Ectodermal cell (in vitro differentiated cells): ENCODE measurements around the gene IL4R.

ENCODE experiments used
- H3K27ac ChIP-seq: 2 replicates; pipeline ENCODE4 v1.7.0; 2013; ENCODE audit warnings: mild to moderate bottlenecking, low read depth, low read length; ENCODE audit not compliant: insufficient read depth, poor library complexity, severe bottlenecking
- H3K27me3 ChIP-seq: 2 replicates; pipeline ENCODE4 v1.7.0; 2013; ENCODE audit warnings: mild to moderate bottlenecking, low read length; ENCODE audit not compliant: insufficient read depth, control insufficient read depth, poor library complexity, severe bottlenecking
- H3K36me3 ChIP-seq: one replicate; pipeline ENCODE4 v1.7.0; 2013; ENCODE audit warnings: low read length; ENCODE audit not compliant: control insufficient read depth, insufficient read depth
- H3K4me1 ChIP-seq: one replicate; pipeline ENCODE4 v1.7.0; 2013; ENCODE audit warnings: low read length; ENCODE audit not compliant: control insufficient read depth, insufficient read depth
- H3K4me3 ChIP-seq: 2 replicates; pipeline ENCODE4 v1.7.0; 2013; ENCODE audit warnings: low read depth, low read length, control low read depth; ENCODE audit not compliant: insufficient read depth
- H3K9me3 ChIP-seq: 2 replicates; pipeline ENCODE4 v1.7.0; 2013; ENCODE audit warnings: mild to moderate bottlenecking, low read length, moderate library complexity; ENCODE audit not compliant: control insufficient read depth
- WGBS, 2 experiments: methylation state at CpG; one replicate each; pipeline ENCODE4 v1.1.7; 2013; ENCODE audit warnings: missing lambda C conversion rate in 2 of 2; 5-methylcytosine and 5-hydroxymethylcytosine counted together

Gene IL4R

GRCh38 chr16:27314986-27315332 is 1.2 kb downstream of the IL4R start:
- Histone ChIP-seq H3K9me3 (no peaks in the 10 kb centered on the region), H3K4me1 (no peaks in the 10 kb centered on the region), H3K27me3 (peaks cover 37% of the 10 kb centered on the region), H3K36me3 (no peaks in the 10 kb centered on the region), H3K27ac (no peak overlapping the region), H3K4me3 (no peak overlapping the region)
- WGBS, 2 experiments, result 66 to 79% methylated on average over 2 of the region's 2 CpGs

DNA sequence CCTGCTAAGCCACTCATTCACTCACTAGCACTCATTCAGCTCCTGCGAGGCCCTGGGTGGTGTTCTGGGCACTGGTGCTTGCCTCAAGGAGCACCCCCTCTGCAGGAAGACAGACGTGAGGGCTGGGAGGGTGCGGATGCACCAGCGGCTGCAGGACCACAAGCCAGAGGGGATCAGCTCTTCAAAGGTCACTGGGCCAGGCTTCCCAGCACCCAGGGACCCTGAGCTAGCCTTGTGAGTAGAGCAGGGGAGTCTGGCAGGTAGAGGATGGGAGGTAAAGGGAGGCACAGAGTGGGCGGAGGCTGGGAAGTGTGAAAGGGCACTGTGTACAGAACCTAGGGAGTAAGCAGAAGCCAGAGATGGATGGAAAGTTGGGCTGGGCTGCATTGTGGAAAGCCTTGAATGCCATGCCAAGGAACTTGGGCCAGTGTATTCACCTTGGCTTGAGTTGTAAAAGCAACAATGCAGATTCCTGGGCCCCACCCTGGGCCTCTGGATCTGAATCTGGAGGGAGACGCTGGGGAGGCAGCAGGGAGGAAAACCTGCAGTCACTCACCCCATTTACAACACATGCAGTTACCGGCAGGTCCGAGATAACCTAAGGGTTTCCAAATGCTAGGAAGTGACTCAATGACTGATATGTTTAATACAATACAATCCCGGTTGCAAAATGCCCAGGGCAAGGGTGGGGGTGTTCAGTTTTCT is 1.7 kb downstream of the IL4R start:
- WGBS, 2 experiments, result 70 to 71% methylated on average over 9 of the region's 9 CpGs
- Histone ChIP-seq H3K4me1 (no peaks in the 10 kb centered on the region), H3K27me3 (peaks cover 37% of the 10 kb centered on the region), H3K4me3 (no peak overlapping the region), H3K36me3 (no peaks in the 10 kb centered on the region), H3K27ac (no peak overlapping the region), H3K9me3 (no peaks in the 10 kb centered on the region)

- 85 to 90% methylated on average over 8 of the region's 8 CpGs for WGBS, 2 experiments
- no peak overlapping the region for H3K4me3 ChIP-seq
- no peak overlapping the region for H3K27ac ChIP-seq
- no peaks in the 10 kb centered on the region for H3K36me3 ChIP-seq
- H3K27me3 ChIP-seq, result peaks cover 30% of the 10 kb centered on the region
- H3K9me3 ChIP-seq, result no peaks in the 10 kb centered on the region
- no peaks in the 10 kb centered on the region for H3K4me1 ChIP-seq
These were observed 2.4 kb downstream of the IL4R start for GRCh38 chr16:27316038-27316680.

DNA sequence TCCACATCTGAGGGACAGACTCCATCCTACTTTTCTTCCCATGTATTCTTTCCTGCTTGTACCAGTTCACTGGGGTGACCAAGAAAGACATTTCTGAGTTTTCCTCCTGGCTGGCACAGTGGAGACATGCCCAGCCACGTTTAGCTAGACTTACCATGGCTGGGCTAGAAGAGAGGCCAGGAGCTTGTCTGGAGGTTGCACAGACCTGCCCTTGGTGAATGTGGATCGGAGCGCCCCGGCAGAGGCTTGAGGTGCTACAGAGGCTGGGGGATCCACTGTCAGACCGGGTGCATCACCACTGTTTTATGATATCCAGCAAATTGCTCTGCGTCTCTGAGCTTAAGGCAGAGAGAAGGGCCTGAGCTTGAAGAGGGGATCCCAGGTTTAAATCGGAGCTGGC is 3.5 kb downstream of the IL4R start:
- 83 to 84% methylated on average over 7 of the region's 7 CpGs for WGBS, 2 experiments
- Histone ChIP-seq H3K4me1 (no peaks in the 10 kb centered on the region), H3K36me3 (no peaks in the 10 kb centered on the region), H3K9me3 (no peaks in the 10 kb centered on the region), H3K4me3 (no peak overlapping the region), H3K27me3 (peaks cover 22% of the 10 kb centered on the region), H3K27ac (no peak overlapping the region)

DNA sequence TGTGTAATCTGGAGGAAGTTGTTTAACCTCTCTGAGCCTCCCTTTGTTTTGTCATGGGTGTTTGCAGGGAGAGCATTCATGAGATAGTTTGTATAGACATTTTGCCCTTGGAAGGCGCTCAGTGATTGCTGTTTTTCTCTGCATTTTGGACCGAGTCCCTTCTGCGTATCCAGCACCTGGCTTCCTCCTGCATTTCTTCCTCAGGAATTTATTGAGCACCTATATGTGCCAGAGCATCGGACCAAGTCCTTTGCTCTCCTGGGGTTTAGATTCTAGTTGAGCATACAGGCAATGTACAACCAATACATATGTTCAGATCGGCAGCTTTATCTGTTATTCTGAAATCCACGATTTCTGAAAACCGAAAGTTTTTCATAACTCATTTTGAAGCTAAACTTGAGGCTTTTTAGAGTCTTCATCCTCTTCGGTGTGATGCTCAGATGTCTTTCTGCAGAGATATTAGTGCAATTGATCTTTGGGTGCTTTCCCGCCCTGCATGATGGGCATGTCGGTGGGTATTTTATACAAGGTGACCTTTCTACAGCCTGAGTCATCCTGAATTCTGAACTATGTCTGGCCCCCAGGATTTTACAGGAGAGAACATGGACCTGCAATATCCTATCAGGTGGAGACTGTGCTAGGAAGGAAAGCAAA is 4.1 kb downstream of the IL4R start:
- H3K27me3 ChIP-seq, result peaks cover 18% of the 10 kb centered on the region
- 95% methylated on average over 10 of the region's 10 CpGs for WGBS, 2 experiments
- no peak overlapping the region for H3K27ac ChIP-seq
- no peaks in the 10 kb centered on the region for H3K36me3 ChIP-seq
- no peaks in the 10 kb centered on the region for H3K4me1 ChIP-seq
- H3K9me3 ChIP-seq, result no peaks in the 10 kb centered on the region
- H3K4me3 ChIP-seq, result no peak overlapping the region

DNA sequence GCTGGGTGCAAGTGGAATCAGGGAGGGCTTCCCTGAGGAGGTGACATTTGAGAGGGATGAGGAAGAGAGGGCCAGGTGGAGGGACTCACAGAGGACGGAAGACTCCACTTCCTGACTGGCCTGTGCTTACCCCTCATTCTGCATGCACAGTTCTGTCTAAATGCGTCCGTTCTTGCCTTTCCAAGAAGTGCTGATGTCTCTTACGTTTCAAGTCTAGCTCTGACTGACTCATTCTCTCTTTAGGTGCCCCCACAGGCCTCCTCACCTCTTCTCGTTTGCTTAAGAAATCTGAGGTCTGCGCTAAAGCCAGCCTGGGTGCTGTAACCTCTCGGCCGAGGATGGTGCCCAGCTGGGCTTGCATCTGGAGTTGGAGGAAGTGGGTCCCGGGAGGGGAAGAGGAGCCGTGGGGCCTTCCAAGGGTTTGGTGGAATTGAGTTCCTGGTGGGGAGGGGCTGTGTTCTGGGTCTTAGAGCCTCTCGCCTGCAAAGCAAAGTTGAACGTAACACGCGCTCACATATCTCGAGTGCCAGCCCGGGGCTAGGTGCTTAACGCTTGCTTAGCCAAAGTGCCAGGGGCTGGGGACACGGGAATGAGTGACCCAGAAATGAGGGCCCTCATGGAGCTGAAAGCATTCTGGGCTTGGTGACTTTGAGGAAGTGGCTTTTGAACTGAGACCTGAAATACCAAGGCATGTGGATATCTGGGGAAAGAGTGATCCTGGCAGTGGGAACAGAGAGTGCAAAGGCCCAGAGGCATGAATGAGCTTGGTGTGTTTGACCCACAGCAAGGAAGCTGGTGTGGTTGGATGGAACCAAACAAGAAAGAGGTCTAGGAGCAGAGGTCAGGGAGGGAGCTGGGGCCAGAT is 4.8 kb downstream of the IL4R start:
- WGBS, 2 experiments, result 79 to 82% methylated on average over 18 of the region's 18 CpGs
- no peak overlapping the region for H3K27ac ChIP-seq
- H3K4me3 ChIP-seq, result no peak overlapping the region
- H3K27me3 ChIP-seq, result peaks cover 10% of the 10 kb centered on the region
- H3K9me3 ChIP-seq, result no peaks in the 10 kb centered on the region
- H3K4me1 ChIP-seq, result no peaks in the 10 kb centered on the region
- H3K36me3 ChIP-seq, result no peaks in the 10 kb centered on the region

DNA sequence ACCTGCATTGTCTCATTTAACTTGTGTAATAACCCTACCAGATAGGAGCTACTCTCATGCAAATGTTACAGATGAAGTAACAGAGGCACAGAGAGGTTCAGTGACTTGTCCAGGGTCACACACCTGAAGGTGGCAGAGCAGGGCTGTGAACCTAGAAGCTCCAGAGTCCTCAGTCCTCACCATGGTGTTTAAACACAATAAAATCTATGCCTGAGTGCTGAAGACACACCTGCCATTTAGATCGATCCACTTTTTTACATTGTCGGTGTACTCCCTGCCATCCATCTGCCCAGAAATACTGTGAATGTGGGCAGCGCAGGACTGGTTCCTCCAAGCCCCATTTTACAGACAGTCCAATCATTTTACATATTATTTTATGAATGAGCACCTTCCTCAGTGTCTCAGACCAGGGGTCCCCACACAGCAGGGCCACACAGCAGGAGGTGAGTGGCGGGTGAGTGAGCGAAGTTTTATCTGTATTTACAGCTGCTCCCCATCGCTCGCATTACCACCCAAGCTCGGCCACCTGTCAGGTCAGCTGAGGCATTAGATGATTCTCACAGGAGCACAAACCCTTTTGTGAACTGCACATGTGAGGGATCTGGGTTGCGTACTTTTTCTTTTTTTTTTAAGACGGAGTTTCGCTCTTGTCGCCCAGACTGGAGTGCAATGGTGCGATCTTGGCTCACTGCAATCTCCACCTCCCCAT is 5.6 kb downstream of the IL4R start:
- H3K27ac ChIP-seq, result no peak overlapping the region
- no peak overlapping the region for H3K4me3 ChIP-seq
- peaks cover 2% of the 10 kb centered on the region for H3K27me3 ChIP-seq
- no peaks in the 10 kb centered on the region for H3K4me1 ChIP-seq
- H3K36me3 ChIP-seq, result no peaks in the 10 kb centered on the region
- no peaks in the 10 kb centered on the region for H3K9me3 ChIP-seq
- WGBS, 2 experiments, result 91 to 94% methylated on average over 13 of the region's 13 CpGs

- no peak overlapping the region for H3K27ac ChIP-seq
- H3K4me3 ChIP-seq, result no peak overlapping the region
- H3K27me3 ChIP-seq, result no peaks in the 10 kb centered on the region
- H3K4me1 ChIP-seq, result no peaks in the 10 kb centered on the region
- WGBS, 2 experiments, result 93 to 94% methylated on average over 12 of the region's 12 CpGs
- H3K36me3 ChIP-seq, result no peaks in the 10 kb centered on the region
- no peaks in the 10 kb centered on the region for H3K9me3 ChIP-seq
These were observed 6.7 kb downstream of the IL4R start for GRCh38 chr16:27320261-27321012.
